Astrocyte of the cerebellum (primary cell): ENCODE results near the gene USP10.

ENCODE experiments used
- DNase-seq: peaks from one replicate; pipeline ENCODE4 v3.0.0-alpha.2; 2011; ENCODE audit warnings: low read depth
- H3K4me3 ChIP-seq: 2 replicates; pipeline ENCODE4 v1.5.1; 2011; ENCODE audit warnings: mild to moderate bottlenecking, low read depth, low read length, moderate library complexity
- in situ Hi-C: cut with HindIII; loops from 2 replicates; pipeline ENCODE4 v1.10.0; 2017; ENCODE audit warnings: low sequenced_read_pairs
- TF ChIP-seq, protein P1 (sequence below): IDR thresholded peaks from 2 replicates; pipeline ENCODE4 v1.5.1; 2012; ENCODE audit warnings: low read length, low read depth, moderate library complexity, mild to moderate bottlenecking; ENCODE audit errors: missing control alignments

USP10 gene

DNA sequence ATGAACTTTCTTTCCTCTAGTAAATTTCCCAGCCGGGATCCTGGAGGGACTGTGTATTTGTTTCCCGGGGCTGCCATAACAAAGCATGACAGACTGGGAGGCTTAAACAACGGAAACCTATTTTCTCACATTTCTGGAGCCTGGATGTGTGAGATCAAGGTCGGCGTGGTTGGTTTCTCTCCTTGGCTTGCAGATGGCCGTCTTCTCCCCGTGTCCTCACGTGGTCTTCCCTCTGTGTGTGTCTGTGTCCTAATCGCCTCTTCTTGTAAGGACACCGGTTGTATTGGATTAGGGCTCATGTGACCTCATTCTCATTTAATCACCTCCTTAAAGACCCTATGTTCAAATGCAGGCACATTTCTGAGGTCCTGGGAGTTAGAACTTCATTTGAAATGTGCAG is 22.0 kb upstream of the USP10 start:
- in situ Hi-C loops: no loop called here
- DNase-seq: no peak
- TF ChIP-seq, protein P1, sequence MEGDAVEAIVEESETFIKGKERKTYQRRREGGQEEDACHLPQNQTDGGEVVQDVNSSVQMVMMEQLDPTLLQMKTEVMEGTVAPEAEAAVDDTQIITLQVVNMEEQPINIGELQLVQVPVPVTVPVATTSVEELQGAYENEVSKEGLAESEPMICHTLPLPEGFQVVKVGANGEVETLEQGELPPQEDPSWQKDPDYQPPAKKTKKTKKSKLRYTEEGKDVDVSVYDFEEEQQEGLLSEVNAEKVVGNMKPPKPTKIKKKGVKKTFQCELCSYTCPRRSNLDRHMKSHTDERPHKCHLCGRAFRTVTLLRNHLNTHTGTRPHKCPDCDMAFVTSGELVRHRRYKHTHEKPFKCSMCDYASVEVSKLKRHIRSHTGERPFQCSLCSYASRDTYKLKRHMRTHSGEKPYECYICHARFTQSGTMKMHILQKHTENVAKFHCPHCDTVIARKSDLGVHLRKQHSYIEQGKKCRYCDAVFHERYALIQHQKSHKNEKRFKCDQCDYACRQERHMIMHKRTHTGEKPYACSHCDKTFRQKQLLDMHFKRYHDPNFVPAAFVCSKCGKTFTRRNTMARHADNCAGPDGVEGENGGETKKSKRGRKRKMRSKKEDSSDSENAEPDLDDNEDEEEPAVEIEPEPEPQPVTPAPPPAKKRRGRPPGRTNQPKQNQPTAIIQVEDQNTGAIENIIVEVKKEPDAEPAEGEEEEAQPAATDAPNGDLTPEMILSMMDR: no peak
- H3K4me3 ChIP-seq: no peak overlapping the region

DNA sequence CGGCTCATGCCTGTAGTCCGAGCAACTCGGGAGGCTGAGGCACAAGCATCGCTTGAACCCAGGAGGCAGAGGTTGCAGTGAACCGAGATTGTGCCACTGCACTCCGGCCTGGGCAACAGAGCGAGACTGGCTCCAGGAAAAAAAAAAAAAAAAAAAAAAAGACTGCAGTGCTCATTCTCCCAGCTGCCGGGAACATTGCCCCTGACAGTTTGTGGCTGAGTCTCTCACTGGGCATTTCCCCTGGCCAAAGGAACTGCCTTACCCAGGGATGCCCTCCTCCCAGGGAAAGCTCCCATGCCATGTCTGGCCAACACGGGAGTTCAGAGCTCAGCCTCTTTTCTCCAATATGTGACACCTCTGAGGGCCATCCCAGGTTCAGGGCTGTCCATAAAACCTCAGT is 21.3 kb upstream of the USP10 start:
- TF ChIP-seq, protein P1: no peak
- in situ Hi-C loops: no loop called here
- no peak for DNase-seq
- no peak overlapping the region for H3K4me3 ChIP-seq

DNA sequence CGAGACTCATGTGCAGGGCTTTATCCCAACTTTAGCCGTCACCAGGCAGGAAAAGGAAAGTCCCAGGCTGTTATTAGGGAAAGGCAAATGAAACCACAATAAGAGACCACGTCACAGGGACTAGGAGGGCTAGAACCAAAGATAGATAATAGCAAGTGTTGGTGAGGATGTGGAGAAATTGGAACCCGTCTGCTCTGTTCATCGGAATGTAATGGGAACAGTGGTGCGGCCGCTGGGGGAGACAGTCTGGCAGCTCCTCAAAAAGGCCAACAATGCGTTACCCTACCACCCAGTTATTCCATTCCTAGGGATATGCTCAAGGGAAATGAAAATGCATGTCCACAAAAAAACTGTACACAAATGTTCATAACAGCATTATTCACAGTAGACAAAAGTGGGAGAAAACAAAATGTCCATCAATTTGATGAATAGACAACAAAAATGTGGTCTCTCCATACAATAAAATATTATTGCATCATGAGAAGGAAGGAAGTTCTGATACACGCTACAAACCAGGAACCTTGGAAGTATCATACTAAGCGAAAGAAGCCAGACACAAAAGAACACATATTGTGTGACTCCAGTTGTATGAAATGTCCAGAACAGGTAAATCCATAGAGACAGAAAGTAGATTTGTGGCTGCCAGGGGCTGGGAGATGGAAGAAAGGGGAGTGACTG is 19.5 kb upstream of the USP10 start:
- no peak for DNase-seq
- TF ChIP-seq, protein P1: no peak
- in situ Hi-C loops: no loop called here
- no peak overlapping the region for H3K4me3 ChIP-seq

DNA sequence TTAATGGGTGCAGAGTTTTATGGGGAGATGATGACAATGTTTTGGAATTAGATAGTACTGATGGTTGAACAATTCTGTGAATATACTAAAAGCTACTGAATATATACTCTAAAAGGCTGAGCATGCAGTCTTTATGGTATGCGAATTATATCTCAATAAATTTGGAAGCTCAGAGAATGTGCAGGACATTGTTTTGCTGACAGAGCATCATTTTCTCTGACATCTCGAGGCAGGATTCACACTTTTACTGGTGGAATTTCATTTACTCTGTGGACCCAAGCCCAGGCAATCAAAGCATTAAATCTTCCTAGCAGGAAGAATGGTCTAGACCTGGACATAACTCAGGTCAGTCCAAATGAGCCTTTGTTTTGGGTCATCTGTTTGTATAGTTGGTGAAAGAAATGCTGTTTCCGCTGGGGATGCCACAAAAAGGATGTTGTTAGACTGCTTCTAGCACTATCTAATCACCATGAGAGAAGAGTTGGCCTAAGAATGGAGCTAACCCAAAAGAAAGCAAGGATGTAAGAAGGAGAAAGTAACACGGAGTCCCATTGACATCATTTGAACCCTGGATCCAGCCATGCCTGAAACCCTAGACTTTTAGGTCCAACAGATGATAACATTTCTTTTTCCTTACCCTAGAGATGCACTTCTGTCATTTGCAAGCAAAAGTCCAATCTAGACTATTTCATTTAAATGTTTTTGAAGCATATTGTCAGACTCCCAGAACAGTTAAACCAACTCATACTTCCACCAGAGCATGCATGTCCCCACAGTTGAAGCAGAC is 18.8 kb upstream of the USP10 start:
- no peak overlapping the region for H3K4me3 ChIP-seq
- in situ Hi-C loops: no loop called here
- no peak for DNase-seq
- TF ChIP-seq, protein P1: no peak

- no peak overlapping the region for H3K4me3 ChIP-seq
- in situ Hi-C loops: no loop called here
- no peak for DNase-seq
- TF ChIP-seq, protein P1: no peak
These were observed 15.9 kb upstream of the USP10 start for GRCh38 chr16:84683691-84684591.

DNA sequence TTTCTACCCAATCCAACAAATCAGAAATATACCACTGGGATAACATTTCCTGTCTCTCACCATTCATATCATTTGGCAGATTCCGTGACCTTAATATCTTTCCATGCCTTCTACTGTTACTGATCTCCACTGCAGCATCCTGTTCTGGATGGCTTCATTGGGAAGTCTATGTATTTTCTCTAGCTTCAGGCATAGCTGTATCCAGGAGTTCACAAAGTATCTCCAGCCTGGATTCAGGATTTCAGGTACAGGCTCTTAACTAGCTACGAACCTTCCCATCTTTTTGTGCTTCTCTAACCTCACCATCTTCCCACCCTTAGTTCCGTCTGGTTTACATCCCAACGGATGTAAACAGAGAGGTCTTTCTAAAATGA is 15.2 kb upstream of the USP10 start:
- TF ChIP-seq, protein P1: no peak
- in situ Hi-C loops: no loop called here
- DNase-seq: no peak
- no peak overlapping the region for H3K4me3 ChIP-seq
